Heart left ventricle (tissue), 16 donors: ENCODE data around the gene ACSF3. TPM values are rescaled to one million over a fixed set of nuclear protein-coding genes. Genes with fewer than 3 reads are reported as not detected.

Experiments
- ATAC-seq, 4 donors: fragments of 200-7000 bp; cut with Tn5 transposase; one replicate each; pipeline ENCODE4 v1.9.1; 2020 to 2022; ENCODE audit warnings: moderate library complexity in 4 of 4, mild to moderate bottlenecking in 3 of 4, moderate number of reproducible peaks in 1 of 4
- DNase-seq, 5 donors: peaks; one replicate each; pipeline ENCODE4 v3.0.0-alpha.2; 2020
- H3K27ac ChIP-seq, 12 donors: fragments of 200-600 bp; sonication (generic) in 4 of 12; one replicate each; pipeline versions ENCODE4 v1.5.0 to v1.8.0; 2016 to 2022; ENCODE audit warnings: mild to moderate bottlenecking in 2 of 12
- H3K27me3 ChIP-seq, 9 donors: fragments of 200-600 bp; sonication (generic) in 2 of 9; one replicate each; pipeline versions ENCODE4 v1.5.1 to v1.8.0; 2016 to 2022; ENCODE audit warnings: mild to moderate bottlenecking in 3 of 9
- H3K36me3 ChIP-seq, 9 donors: fragments of 200-600 bp; sonication (generic) in 2 of 9; one replicate each; pipeline versions ENCODE4 v1.5.0 to v1.8.0; 2018 to 2022; ENCODE audit warnings: mild to moderate bottlenecking in 2 of 9
- H3K4me1 ChIP-seq, 12 donors: fragments of 200-600 bp; sonication (generic) in 4 of 12; one replicate each; pipeline versions ENCODE4 v1.5.0 to v1.8.0; 2016 to 2022; ENCODE audit warnings: mild to moderate bottlenecking in 3 of 12
- H3K4me3 ChIP-seq, 12 donors: fragments of 200-600 bp; sonication (generic) in 4 of 12; one replicate each; pipeline versions ENCODE4 v1.5.0 to v1.8.0; 2017 to 2022; ENCODE audit warnings: mild to moderate bottlenecking in 9 of 12, moderate library complexity in 4 of 12
- H3K9me3 ChIP-seq, 12 donors: fragments of 200-600 bp; sonication (generic) in 4 of 12; one replicate each; pipeline versions ENCODE4 v1.5.0 to v1.8.0; 2016 to 2022; ENCODE audit warnings: mild to moderate bottlenecking in 1 of 12
- POLR2A ChIP-seq, 2 donors: fragments of 450-650 bp; IDR thresholded peaks; one replicate each; pipeline ENCODE4 v1.6.1; 2017; ENCODE audit warnings: antibody characterized with exemption in 2 of 2, mild to moderate bottlenecking in 2 of 2, moderate library complexity in 2 of 2
- WGBS, 4 donors: extraction: QIAGEN DNeasy Blood & Tissue Kit in 2 of 4; methylation state at CpG; one replicate each; pipeline versions ENCODE4 v1.1.5 to v1.1.7; 2013 to 2018; 5-methylcytosine and 5-hydroxymethylcytosine counted together
- intact Hi-C, 10 donors: fragments of 100-400 bp; cut with DNase I; formaldehyde crosslinking; loops; one replicate each; pipeline versions ENCODE4 v1.11.1 to v1.14.2; 2022
- polyA plus RNA-seq, 2 donors: library from polyadenylated mRNA; stranded (reverse); fragments of 200-250 nt; gene quantifications; one replicate each; pipeline ENCODE4 v1.2.3, GENCODE V29; 2013
- total RNA-seq, 9 donors: library from RNA; depleted of rRNA in 2 of 9; stranded (reverse); fragments of >200 nt in 2 of 9; fragmentation: NEBNext Ultra II Directional in 3 of 9; extraction: Animal tissue kit (Norgen Biotek cat#: 25700) in 3 of 9; gene quantifications; one replicate each; pipeline versions ENCODE4 v1.1.0 to v1.2.4, GENCODE V29; 2016 to 2023
- TF ChIP-seq, protein P1 (sequence below), 12 donors: fragments of 200-600 bp; sonication (generic) in 4 of 12; IDR thresholded peaks; one replicate each; pipeline versions ENCODE4 v1.5.0 to v1.8.0; 2018 to 2022; ENCODE audit warnings: antibody characterized with exemption in 12 of 12, mild to moderate bottlenecking in 5 of 12
- donor health status: ischemic (EF 13 %, LVEDD 7.1; RV severe dilation, severe dysfunction).
- donor health status: healthy with polysubstance abuse.
- donor health status: DM: no; HTN: yes; CAD: no.
- donor health status: DM: no; HTN: no; CAD: no.
- donor health status: ischemic (EF 25% LVEDD 6.9; RV normal size, moderate dysfunction).
- donor health status: ischemic (EF 25% LVEDD 5.7; RV mildly dilated, moderate dysfunction).
- donor health status: healthy.
- donor health status: DM: yes; HTN: yes; CAD: no.
- donor health status: ischemic (EF 35%, LVEDD 5.7; RV mildly dilated, moderate dysfunction).
- donor health status: nonischemic (EF 11% LVEDD 7.7; RV severe dilation, severe dysfunction).
- donor health status: DM: yes; HTN: yes; CAD: no.
- donor health status: PGD.
- donor health status: ischemic (EF 29% LVEDD 5.4; RV normal size, mild dysfunction).
- donor health status: nonischemic (EF 23%, LVEDD 6.1; RV moderate dilation, normal function).

The ACSF3 gene
- total and polyA plus RNA-seq, 11 donors: 10.3 to 26.3 (median 19.3) TPM

DNA sequence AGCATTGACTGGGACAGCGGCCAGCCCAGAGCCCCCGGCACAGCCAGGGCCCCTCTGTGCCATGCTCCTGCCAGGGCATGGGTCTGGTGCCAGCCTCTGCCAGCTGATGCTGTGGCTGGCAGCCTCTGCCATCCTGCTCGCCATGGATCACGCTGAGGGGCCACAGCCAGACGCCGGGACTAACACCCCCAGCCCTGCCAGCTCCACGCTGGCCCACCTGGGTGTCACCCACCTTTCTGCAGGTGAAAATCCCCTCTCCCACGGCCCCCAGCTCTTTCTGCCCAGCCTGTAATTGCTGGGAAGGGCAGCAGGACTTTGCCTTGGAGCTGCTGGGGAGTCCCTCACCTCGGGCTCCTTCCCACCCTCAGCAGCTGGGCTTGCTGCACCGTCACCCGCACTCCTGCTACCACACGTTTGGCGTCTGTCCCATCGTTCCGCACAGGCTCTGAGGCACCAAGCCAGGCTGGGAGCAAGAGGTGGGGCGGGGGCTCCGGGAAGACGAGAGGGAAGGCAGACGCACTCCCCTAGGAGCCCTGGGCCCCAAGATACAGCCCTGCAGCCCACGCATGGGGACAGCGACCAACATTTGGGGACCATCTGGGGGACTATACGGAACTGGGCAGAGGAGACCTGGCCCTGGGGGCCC, 42.0 kb upstream of the ACSF3 start:
- TF ChIP-seq, protein P1, sequence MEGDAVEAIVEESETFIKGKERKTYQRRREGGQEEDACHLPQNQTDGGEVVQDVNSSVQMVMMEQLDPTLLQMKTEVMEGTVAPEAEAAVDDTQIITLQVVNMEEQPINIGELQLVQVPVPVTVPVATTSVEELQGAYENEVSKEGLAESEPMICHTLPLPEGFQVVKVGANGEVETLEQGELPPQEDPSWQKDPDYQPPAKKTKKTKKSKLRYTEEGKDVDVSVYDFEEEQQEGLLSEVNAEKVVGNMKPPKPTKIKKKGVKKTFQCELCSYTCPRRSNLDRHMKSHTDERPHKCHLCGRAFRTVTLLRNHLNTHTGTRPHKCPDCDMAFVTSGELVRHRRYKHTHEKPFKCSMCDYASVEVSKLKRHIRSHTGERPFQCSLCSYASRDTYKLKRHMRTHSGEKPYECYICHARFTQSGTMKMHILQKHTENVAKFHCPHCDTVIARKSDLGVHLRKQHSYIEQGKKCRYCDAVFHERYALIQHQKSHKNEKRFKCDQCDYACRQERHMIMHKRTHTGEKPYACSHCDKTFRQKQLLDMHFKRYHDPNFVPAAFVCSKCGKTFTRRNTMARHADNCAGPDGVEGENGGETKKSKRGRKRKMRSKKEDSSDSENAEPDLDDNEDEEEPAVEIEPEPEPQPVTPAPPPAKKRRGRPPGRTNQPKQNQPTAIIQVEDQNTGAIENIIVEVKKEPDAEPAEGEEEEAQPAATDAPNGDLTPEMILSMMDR (IDR thresholded peaks at IDR 0.05): no peak
- no peak for TF ChIP-seq POLR2A (IDR thresholded peaks at IDR 0.05)
- Histone ChIP-seq H3K27me3 (peaks cover 15 to 76% (median 30%) of the 10 kb centered on the region in 9 donors), H3K4me3 (no peak overlapping the region), H3K4me1 (no peaks in the 10 kb centered on the region), H3K36me3 (no peaks in the 10 kb centered on the region), H3K9me3 (no peaks in the 10 kb centered on the region), H3K27ac (no peak overlapping the region)
- DNase-seq (peak in 3 of 5 donors; percentile 17 to 48 (median 21)), ATAC-seq (no peak)
- WGBS, 4 donors: 70 to 78% (median 72%) methylated on average over 17 to 22 of the region's 22 CpGs
- intact Hi-C loops: no loop called here

DNA sequence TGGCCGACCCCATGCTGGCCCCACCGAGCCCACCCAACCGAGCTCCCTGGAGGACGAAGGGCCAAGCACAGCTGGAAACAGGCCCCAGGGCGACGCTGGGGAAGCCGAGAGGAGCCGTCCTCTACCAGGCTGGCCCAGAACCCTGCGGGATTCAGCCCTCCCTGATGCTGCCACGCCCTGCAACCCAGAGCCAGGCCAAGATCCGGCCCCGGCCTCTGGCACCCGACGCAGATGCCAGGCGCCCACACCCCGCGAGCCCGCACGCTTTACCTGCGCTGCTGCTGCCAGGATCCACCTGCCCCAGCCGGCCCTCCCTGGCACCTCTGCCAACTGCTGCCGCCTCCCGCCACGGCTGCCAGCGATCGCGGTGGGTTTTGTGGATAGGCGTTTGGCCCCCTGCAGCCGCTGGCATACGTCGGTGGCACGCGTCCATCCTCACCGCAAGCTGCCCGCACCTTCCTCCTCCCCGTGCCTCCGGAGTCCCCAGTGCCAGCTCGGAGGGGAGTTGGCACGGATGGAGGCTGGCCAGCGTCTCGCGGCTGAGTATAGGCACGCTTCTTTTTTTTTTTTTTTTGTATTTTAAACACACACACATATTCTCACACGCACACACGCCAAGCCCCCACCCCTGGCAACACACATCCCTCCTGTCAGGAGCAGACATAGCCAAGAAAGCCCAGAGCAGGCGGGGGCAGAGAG, 41.3 kb upstream of the ACSF3 start:
- DNase-seq: peak in 3 of 5 donors; percentile 18 to 52 (median 23)
- 90 to 92% (median 90%) methylated on average over 28 to 46 of the region's 46 CpGs for WGBS, 4 donors
- H3K27ac ChIP-seq: no peak overlapping the region
- intact Hi-C loops: no loop called here
- H3K36me3 ChIP-seq: no peaks in the 10 kb centered on the region
- no peaks in the 10 kb centered on the region for H3K4me1 ChIP-seq
- peaks cover 15 to 72% (median 27%) of the 10 kb centered on the region in 9 donors for H3K27me3 ChIP-seq
- H3K9me3 ChIP-seq: no peaks in the 10 kb centered on the region
- TF ChIP-seq, protein P1 (IDR thresholded peaks at IDR 0.05): no peak
- ATAC-seq: no peak
- peak overlapping the region in 1 of 12 donors; percentile 36 for H3K4me3 ChIP-seq

DNA sequence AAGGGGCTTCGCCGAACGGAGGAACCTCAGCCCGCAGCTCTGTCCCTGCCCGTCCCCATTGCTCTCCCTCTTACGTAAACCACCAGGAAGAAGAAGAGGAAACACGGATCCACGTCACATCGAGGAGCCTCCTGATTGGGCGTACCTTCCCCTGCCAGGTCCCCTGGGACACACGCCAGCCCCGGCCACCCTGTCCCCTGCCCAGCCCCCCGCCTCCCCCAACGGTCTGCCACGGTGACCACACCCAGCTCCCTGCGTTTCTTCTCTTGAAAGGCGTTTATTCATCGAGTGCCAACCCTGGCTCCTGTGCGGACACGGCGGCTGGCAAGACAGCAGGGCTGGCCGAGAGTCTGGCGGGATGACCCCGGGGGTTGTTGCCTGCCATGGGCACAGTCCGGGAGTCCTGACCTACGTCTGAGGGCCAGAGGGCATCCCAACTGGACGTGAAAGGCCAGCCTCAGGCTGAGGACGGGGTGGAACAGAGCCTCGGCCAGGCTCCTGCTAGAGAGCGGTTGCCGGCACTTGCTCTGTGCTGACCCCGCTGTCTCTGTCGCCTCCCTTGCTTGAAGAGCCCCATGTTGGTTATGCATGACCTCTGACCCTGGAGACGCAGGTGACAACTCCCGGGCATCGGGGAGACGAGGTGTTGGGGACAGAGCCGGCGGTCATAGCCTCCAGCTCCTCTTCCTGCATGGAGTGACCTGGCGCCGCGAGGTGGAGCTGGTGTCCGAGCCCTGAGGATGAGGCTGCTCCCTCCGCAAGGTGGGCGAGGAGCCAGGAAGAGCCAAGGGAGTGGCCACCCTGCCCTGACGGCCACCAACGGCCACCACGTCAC, 40.5 kb upstream of the ACSF3 start:
- no peaks in the 10 kb centered on the region for H3K4me1 ChIP-seq
- peak in 1 of 5 donors; percentile 54 for DNase-seq
- no peak overlapping the region for H3K27ac ChIP-seq
- no peaks in the 10 kb centered on the region for H3K36me3 ChIP-seq
- peak in 1 of 4 donors; percentile 30 for ATAC-seq
- no peaks in the 10 kb centered on the region for H3K9me3 ChIP-seq
- peaks cover 12 to 71% (median 27%) of the 10 kb centered on the region in 9 donors for H3K27me3 ChIP-seq
- H3K4me3 ChIP-seq: peak overlapping the region in 1 of 12 donors; percentile 36
- intact Hi-C loops: no loop called here
- 68 to 72% (median 70%) methylated on average over 27 to 48 of the region's 48 CpGs for WGBS, 4 donors
- TF ChIP-seq, protein P1 (IDR thresholded peaks at IDR 0.05): no peak
- no peak for TF ChIP-seq POLR2A (IDR thresholded peaks at IDR 0.05)

DNA sequence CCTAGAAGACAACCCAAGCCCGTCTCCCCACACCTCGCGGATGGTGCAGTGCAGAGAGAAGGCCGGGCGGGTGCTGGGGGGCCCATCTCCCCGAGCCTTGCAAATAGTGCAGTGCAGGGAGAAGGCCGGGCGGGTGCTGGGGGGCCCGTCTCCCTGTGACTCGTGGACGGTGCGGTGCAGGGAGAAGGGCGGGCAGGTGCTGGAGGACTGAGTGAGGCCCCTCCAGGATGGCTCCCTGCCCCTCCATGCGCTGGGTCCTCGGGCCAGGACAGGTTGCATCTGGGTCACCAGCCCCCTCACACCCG, 40.0 kb upstream of the ACSF3 start:
- H3K36me3 ChIP-seq: no peaks in the 10 kb centered on the region
- no peak overlapping the region for H3K27ac ChIP-seq
- peaks cover 6 to 71% (median 27%) of the 10 kb centered on the region in 9 donors for H3K27me3 ChIP-seq
- intact Hi-C loops: no loop called here
- no peaks in the 10 kb centered on the region for H3K9me3 ChIP-seq
- H3K4me1 ChIP-seq: no peaks in the 10 kb centered on the region
- 79 to 87% (median 85%) methylated on average over 10 to 16 of the region's 16 CpGs for WGBS, 4 donors
- ATAC-seq (no peak), DNase-seq (peak in 1 of 5 donors; percentile 54)
- TF ChIP-seq, protein P1 (IDR thresholded peaks at IDR 0.05): no peak
- no peak for TF ChIP-seq POLR2A (IDR thresholded peaks at IDR 0.05)
- no peak overlapping the region for H3K4me3 ChIP-seq
